B cell (primary cell): ENCODE data around the gene ERC2. TPM values are rescaled to one million over a fixed set of nuclear protein-coding genes. Genes with fewer than 3 reads are reported as not detected.

Experiments used
- ATAC-seq: fragments of 200-7000 bp; cut with Tn5 transposase; one replicate; pipeline ENCODE4 v1.10.0; 2021; ENCODE audit warnings: low read depth, mild to moderate bottlenecking, moderate number of reproducible peaks, moderate library complexity
- CTCF ChIA-PET: fragments of 350-600 bp; sonication (Branson Sonifier 250); formaldehyde crosslinking; loops from one replicate; lab custom pipeline; 2021; ENCODE audit warnings: antibody characterized with exemption, inconsistent platforms; lab: Charles Lee
- POLR2A ChIA-PET: fragments of 350-600 bp; sonication (Branson Sonifier 250); formaldehyde crosslinking; loops from one replicate; lab custom pipeline; 2021; ENCODE audit warnings: antibody characterized with exemption; lab: Charles Lee
- DNase-seq: peaks from one replicate; pipeline ENCODE4 v3.0.0; 2013
- H2AFZ ChIP-seq: 2 replicates; pipeline ENCODE4 v1.6.1; 2012; ENCODE audit warnings: mild to moderate bottlenecking, low read depth, low read length; ENCODE audit not compliant: insufficient read depth, poor library complexity, severe bottlenecking
- H3K27ac ChIP-seq, 2 donors: 1 replicate in 1 of 2; 2 replicates in 1 of 2; pipeline ENCODE4 v1.5.1; 2012 to 2013; ENCODE audit warnings: low read length in 2 of 2, mild to moderate bottlenecking in 2 of 2, moderate library complexity in 1 of 2
- H3K27me3 ChIP-seq, 4 experiments: fragments of 200-600 bp in 1 of 4; sonication (generic) in 1 of 4; replicated peaks in 1 of 4; 1 replicate in 2 of 4; 2 replicates in 2 of 4; pipeline versions ENCODE4 v1.6.1 to v1.7.0; 2013 to 2016; ENCODE audit warnings: low read length in 3 of 4, mild to moderate bottlenecking in 2 of 4, mixed read lengths in 1 of 4, moderate library complexity in 1 of 4; ENCODE audit not compliant: insufficient read depth in 4 of 4, control insufficient read depth in 3 of 4; ENCODE audit errors: control extremely low read depth in 1 of 4
- H3K36me3 ChIP-seq, 2 experiments: replicated peaks in 1 of 2; 1 replicate in 1 of 2; 2 replicates in 1 of 2; pipeline versions ENCODE4 v1.6.1 to v1.7.1; 2013; ENCODE audit warnings: low read length in 1 of 2; ENCODE audit not compliant: insufficient read depth in 2 of 2, control insufficient read depth in 1 of 2; ENCODE audit errors: control extremely low read depth in 1 of 2, extremely low read depth in 1 of 2
- H3K4me1 ChIP-seq, 2 donors: fragments of 200-600 bp in 1 of 2; sonication (generic) in 1 of 2; 1 replicate in 1 of 2; 2 replicates in 1 of 2; pipeline versions ENCODE4 v1.5.1 to v1.6.1; 2013 to 2017; ENCODE audit warnings: low read length in 2 of 2; ENCODE audit not compliant: control insufficient read depth in 2 of 2, insufficient read depth in 2 of 2
- H3K4me2 ChIP-seq: replicated peaks from 2 replicates; pipeline ENCODE3; 2012; ENCODE audit warnings: mild to moderate bottlenecking, low read depth, low read length; ENCODE audit not compliant: poor library complexity, severe bottlenecking
- H3K4me3 ChIP-seq, 5 experiments: fragments of 200-600 bp in 1 of 5; sonication (generic) in 1 of 5; 1 replicate in 3 of 5; 2 replicates in 2 of 5; pipeline versions ENCODE4 v1.5.1 to v1.7.0; 2011 to 2016; ENCODE audit warnings: low read length in 4 of 5, mild to moderate bottlenecking in 4 of 5, low read depth in 2 of 5, control low read depth in 1 of 5, moderate library complexity in 1 of 5; ENCODE audit not compliant: insufficient read depth in 1 of 5; ENCODE audit errors: control extremely low read depth in 1 of 5, extremely low read depth in 1 of 5
- H3K79me2 ChIP-seq: fragments of 200-600 bp; sonication (generic); one replicate; pipeline ENCODE4 v1.6.0; 2016; ENCODE audit warnings: low read length; ENCODE audit not compliant: control insufficient read depth, insufficient read depth
- H3K9ac ChIP-seq: fragments of 200-600 bp; sonication (generic); 2 replicates; pipeline ENCODE4 v1.6.1; 2017; ENCODE audit warnings: mild to moderate bottlenecking, low read length, moderate library complexity
- H3K9me3 ChIP-seq, 3 donors: one replicate each; pipeline versions ENCODE4 v1.6.1 to v1.7.1; 2013; ENCODE audit warnings: low read length in 2 of 3; ENCODE audit not compliant: control insufficient read depth in 2 of 3, insufficient read depth in 1 of 3; ENCODE audit errors: control extremely low read depth in 1 of 3
- H4K20me1 ChIP-seq: 2 replicates; pipeline ENCODE4 v1.6.0; 2012; ENCODE audit warnings: mild to moderate bottlenecking, low read length; ENCODE audit not compliant: insufficient read depth, control insufficient read depth, poor library complexity, severe bottlenecking
- H3K27ac Mint-ChIP-seq: one replicate; pipeline ENCODE4 v1.8.0; 2021; ENCODE audit warnings: mixed read lengths
- H3K27me3 Mint-ChIP-seq: one replicate; pipeline ENCODE4 v1.8.0; 2021; ENCODE audit warnings: mixed read lengths
- H3K4me1 Mint-ChIP-seq: one replicate; pipeline ENCODE4 v1.8.0; 2021; ENCODE audit warnings: mixed read lengths
- H3K4me3 Mint-ChIP-seq: one replicate; pipeline ENCODE4 v1.8.0; 2021; ENCODE audit warnings: mixed read lengths
- H3K9me3 Mint-ChIP-seq: one replicate; pipeline ENCODE4 v1.8.0; 2022; ENCODE audit warnings: mixed read lengths; ENCODE audit not compliant: insufficient read depth
- EZH2 ChIP-seq: IDR thresholded peaks from 2 replicates; pipeline ENCODE4 v1.6.1; 2012; ENCODE audit warnings: borderline replicate concordance, low read depth, mild to moderate bottlenecking, moderate library complexity, low read length; ENCODE audit not compliant: insufficient read depth, poor library complexity, severe bottlenecking
- WGBS: methylation state at CpG from one replicate; pipeline ENCODE4 v1.1.5; 2013; ENCODE audit warnings: missing lambda C conversion rate; ENCODE audit not compliant: insufficient coverage; 5-methylcytosine and 5-hydroxymethylcytosine counted together
- intact Hi-C: fragments of 100-400 bp; cut with micrococcal nuclease; formaldehyde crosslinking; loops from one replicate; pipeline ENCODE4 v1.10.0; 2022
- polyA plus RNA-seq: library from polyadenylated mRNA; depleted of rRNA; stranded (reverse); fragments of >200 nt; gene quantifications from 2 replicates; pipeline ENCODE4 v1.2.3, GENCODE V29; 2012
- total RNA-seq, 2 donors: library from RNA; stranded (reverse); fragments of 120-200 nt in 1 of 2; gene quantifications; 1 replicate in 1 of 2; 2 replicates in 1 of 2; pipeline versions ENCODE4 v1.2.3 to v1.2.4, GENCODE V29; 2013 to 2022
- TF ChIP-seq, protein P1 (sequence below): fragments of 200-600 bp; IDR thresholded peaks from one replicate; pipeline ENCODE4 v1.8.0; 2022; ENCODE audit warnings: antibody characterized with exemption, mild to moderate bottlenecking

Gene ERC2
- total and polyA plus RNA-seq, 2 donors (not counting 1 experiment from before 2014, with no cell fraction given): not detected

DNA sequence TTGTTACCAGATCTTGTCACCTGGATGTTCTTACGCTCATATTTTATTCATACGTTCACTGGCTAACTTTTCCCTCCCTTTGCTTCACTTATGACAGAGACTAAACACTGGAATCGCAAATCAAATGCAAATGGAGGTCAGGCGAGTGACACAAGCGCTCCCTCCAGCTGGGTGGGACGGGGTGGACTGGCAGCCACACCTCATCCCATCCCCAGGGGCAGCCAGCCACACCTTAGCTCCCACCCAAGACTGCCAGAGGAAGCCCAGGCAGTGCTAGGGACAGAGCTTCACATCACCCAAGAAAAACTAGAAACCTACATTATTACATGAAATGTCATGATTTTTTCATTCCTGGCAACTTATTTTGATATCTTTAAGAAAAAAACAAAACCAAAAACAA lies 366.2 kb downstream of the ERC2 start:
- CTCF ChIA-PET: no interaction called here
- Histone ChIP-seq H3K79me2 (no peaks in the 10 kb centered on the region), H3K27ac (no peak overlapping the region), H3K4me2 (no peak overlapping the region), H3K27me3 (no peaks in the 10 kb centered on the region), H3K4me3 (no peak overlapping the region), H3K36me3 (no peaks in the 10 kb centered on the region), H3K9me3 (no peaks in the 10 kb centered on the region), H3K9ac (no peak overlapping the region), H4K20me1 (no peaks in the 10 kb centered on the region), H3K4me1 (no peaks in the 10 kb centered on the region), H2AFZ (no peak overlapping the region)
- Mint-ChIP-seq H3K27ac (no peak overlapping the region), H3K9me3 (no peaks in the 10 kb centered on the region), H3K27me3 (peaks cover 6% of the 10 kb centered on the region), H3K4me3 (no peak overlapping the region), H3K4me1 (no peaks in the 10 kb centered on the region)
- no peak for ATAC-seq
- 86% methylated on average over 6 of the region's 6 CpGs for WGBS
- no peak for DNase-seq
- intact Hi-C loops: no loop called here
- TF ChIP-seq, protein P1, sequence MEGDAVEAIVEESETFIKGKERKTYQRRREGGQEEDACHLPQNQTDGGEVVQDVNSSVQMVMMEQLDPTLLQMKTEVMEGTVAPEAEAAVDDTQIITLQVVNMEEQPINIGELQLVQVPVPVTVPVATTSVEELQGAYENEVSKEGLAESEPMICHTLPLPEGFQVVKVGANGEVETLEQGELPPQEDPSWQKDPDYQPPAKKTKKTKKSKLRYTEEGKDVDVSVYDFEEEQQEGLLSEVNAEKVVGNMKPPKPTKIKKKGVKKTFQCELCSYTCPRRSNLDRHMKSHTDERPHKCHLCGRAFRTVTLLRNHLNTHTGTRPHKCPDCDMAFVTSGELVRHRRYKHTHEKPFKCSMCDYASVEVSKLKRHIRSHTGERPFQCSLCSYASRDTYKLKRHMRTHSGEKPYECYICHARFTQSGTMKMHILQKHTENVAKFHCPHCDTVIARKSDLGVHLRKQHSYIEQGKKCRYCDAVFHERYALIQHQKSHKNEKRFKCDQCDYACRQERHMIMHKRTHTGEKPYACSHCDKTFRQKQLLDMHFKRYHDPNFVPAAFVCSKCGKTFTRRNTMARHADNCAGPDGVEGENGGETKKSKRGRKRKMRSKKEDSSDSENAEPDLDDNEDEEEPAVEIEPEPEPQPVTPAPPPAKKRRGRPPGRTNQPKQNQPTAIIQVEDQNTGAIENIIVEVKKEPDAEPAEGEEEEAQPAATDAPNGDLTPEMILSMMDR: no peak
- TF ChIP-seq EZH2: no peak
- POLR2A ChIA-PET: no interaction called here

DNA sequence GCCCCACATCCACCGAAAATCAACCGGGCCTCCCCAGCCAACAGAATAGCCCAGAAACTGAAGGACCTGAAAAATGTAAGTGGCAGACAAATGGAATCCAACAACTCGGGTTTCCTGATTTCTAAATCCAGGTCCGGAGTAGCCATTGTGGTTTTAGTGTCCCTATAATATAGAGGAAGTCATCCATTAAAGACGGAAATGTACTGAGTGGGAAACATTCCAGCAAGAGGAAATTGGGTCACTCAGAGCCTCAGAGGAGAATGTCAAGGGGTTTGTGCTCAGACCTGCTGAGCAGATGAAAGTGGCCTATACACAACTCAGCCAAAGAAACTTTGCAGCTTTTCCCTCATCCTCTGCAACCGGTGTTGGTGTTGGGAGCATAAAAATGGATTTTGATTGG lies 366.7 kb downstream of the ERC2 start:
- H3K4me3 ChIP-seq: no peak overlapping the region
- CTCF ChIA-PET: no interaction called here
- H3K79me2 ChIP-seq: no peaks in the 10 kb centered on the region
- H3K4me1 ChIP-seq: no peaks in the 10 kb centered on the region
- H3K9me3 Mint-ChIP-seq: no peaks in the 10 kb centered on the region
- POLR2A ChIA-PET: no interaction called here
- 30% methylated on average over 2 of the region's 6 CpGs for WGBS
- H2AFZ ChIP-seq: no peak overlapping the region
- no peak overlapping the region for H3K4me3 Mint-ChIP-seq
- H3K9me3 ChIP-seq: no peaks in the 10 kb centered on the region
- DNase-seq: no peak
- no peak overlapping the region for H3K9ac ChIP-seq
- H4K20me1 ChIP-seq: no peaks in the 10 kb centered on the region
- peaks cover 6% of the 10 kb centered on the region for H3K27me3 Mint-ChIP-seq
- H3K4me2 ChIP-seq: no peak overlapping the region
- H3K27me3 ChIP-seq: no peaks in the 10 kb centered on the region
- ATAC-seq: no peak
- TF ChIP-seq, protein P1: no peak
- no peak for TF ChIP-seq EZH2
- no peak overlapping the region for H3K27ac ChIP-seq
- no peak overlapping the region for H3K27ac Mint-ChIP-seq
- no peaks in the 10 kb centered on the region for H3K36me3 ChIP-seq
- no peaks in the 10 kb centered on the region for H3K4me1 Mint-ChIP-seq
- intact Hi-C loops: no loop called here
